ENCODE results near the gene GNAT2. TPM values are rescaled to one million over a fixed set of nuclear protein-coding genes. Genes with fewer than 3 reads are reported as not detected.

Gene GNAT2
- total and polyA plus RNA-seq, 10 of the 15 experiments (the other 5 are each of a cell fraction or from before 2014, with no cell fraction given), result 0.08 to 1.3 (median 0.41) TPM

DNA sequence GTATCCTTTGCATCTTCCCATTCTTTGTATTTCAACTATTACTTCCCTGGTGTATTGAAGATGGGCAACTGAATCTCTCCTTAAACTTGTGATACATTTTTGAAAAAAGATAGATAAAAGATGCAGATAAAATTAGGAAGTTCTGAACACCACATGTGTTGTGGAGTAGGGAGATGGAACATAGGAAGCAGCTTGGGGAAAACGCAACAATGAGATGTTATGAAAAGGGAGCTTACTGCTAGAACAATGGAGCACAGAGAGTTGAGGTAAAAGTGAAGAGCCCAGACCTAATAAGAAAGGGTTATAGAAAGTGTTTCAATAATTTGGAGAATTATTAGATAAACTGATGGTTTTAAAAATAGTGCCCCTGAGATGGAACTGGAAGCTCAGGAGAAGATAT lies 50.1 kb downstream of the GNAT2 start (continued):
- TF ChIP-seq ELK1 (IDR thresholded peaks at IDR 0.05; ENCODE audit: low read depth, low read length), result no peak
- no peak for TF ChIP-seq SMARCA5 (IDR thresholded peaks at IDR 0.05)

GRCh38 chr1:109567877-109568672 lies 51.3 kb downstream of the GNAT2 start:
- no peak overlapping the region for H3K4me2 ChIP-seq (ENCODE audit: control insufficient read depth, insufficient read depth)
- H2AFZ ChIP-seq (ENCODE audit: control insufficient read depth, low read depth, low read length), result no peak overlapping the region
- ChIA-PET POLR2A (interaction anchor here (0.7 kb wide), 1 partner anchor 215 kb away, joined by 3 read pairs; no protein-coding TSS in a partner anchor), RAD21 (ENCODE audit: unreplicated experiment) (interaction anchor here (1.3 kb wide), 1 partner anchor 72 kb away, joined by 4 read pairs; no protein-coding TSS in a partner anchor), CTCF (interaction anchor here (0.6 to 4.3 kb wide), 6 partner anchors 13 to 620 kb away, joined by 3 to 16 read pairs (median 3); partner anchors contain the start of gene GNAI3), SMC1A (ENCODE audit: uncharacterized antibody, unreplicated experiment) (interaction anchor here (1.3 to 2.4 kb wide), 2 partner anchors 9 to 19 kb away, joined by 4 to 12 read pairs; partner anchors contain the start of gene GNAI3)
- H3K9ac ChIP-seq (ENCODE audit: control insufficient read depth, insufficient read depth, low read length), result no peak overlapping the region
- BruUV-seq (replicated peaks), result no TSS peak
- H3K36me3 ChIP-seq (ENCODE audit: control insufficient read depth in 2 of 2, insufficient read depth in 2 of 2, low read length in 1 of 2), result peaks cover 0 to 4% of the 10 kb centered on the region in 2 experiments; a peak in 1 of 4 replicates
- no peaks in the 10 kb centered on the region for H3K9me3 ChIP-seq (replicated peaks; ENCODE audit: control insufficient read depth, insufficient read depth, low read length)
- H4K20me1 ChIP-seq (ENCODE audit: control insufficient read depth, insufficient read depth), result no peaks in the 10 kb centered on the region
- no peaks in the 10 kb centered on the region for H3K27me3 ChIP-seq (replicated peaks in 1 of 2; ENCODE audit: control insufficient read depth in 2 of 2, insufficient read depth in 2 of 2, low read length in 1 of 2)
- FAIRE-seq (no peak), DNase-seq (ENCODE audit: low read depth, low spot score) (no peak), ATAC-seq (no peak)
- 100% methylated on average over 4 of the region's 4 CpGs for WGBS (ENCODE audit: insufficient coverage, insufficient replicate concordance, low lambda C conversion rate, missing lambda C conversion rate)
- peaks cover 19% of the 10 kb centered on the region for H3K4me1 ChIP-seq (ENCODE audit: control insufficient read depth, insufficient read depth, low read length)
- intact Hi-C loops (cut with micrococcal nuclease; ENCODE audit: unreplicated experiment), result no loop called here
- in situ Hi-C loops (cut with MboI), result no loop called here
- H3K79me2 ChIP-seq (ENCODE audit: control insufficient read depth, insufficient read depth, low read length), result peaks cover 81% of the 10 kb centered on the region
- no peak overlapping the region for H3K27ac ChIP-seq (ENCODE audit: control insufficient read depth, insufficient read depth)
- no peak overlapping the region for H3K4me3 ChIP-seq
- TF ChIP-seq CREB1 (IDR thresholded peaks at IDR 0.05; ENCODE audit: low read depth) (no peak), NR2C1 (IDR thresholded peaks at IDR 0.05) (no peak), PAX8 (IDR thresholded peaks at IDR 0.05) (no peak), SREBF1 (IDR thresholded peaks at IDR 0.05; ENCODE audit: low read length) (no peak), YBX1 (IDR thresholded peaks at IDR 0.05) (no peak), ZSCAN29 (IDR thresholded peaks at IDR 0.05) (no peak), ZNF384 (IDR thresholded peaks at IDR 0.05; ENCODE audit: borderline replicate concordance, low read depth, low read length) (0 out of 2 replicates have a peak, but pooled peaks have one; percentile 9), FOXM1 (IDR thresholded peaks at IDR 0.05; ENCODE audit: low read depth, low read length) (no peak), SP1 (IDR thresholded peaks at IDR 0.05; ENCODE audit: low read depth, low read length) (no peak)

Data from GM12878 (cell line).